HEK293 (cell line): Measurements from ENCODE around the gene UFD1.

Experiments used
- HOXA7 ChIP-seq: sonication (generic); formaldehyde crosslinking; IDR thresholded peaks from 2 replicates; pipeline ENCODE4 v1.8.1; 2022; ENCODE audit warnings: missing genetic modification reagents, borderline replicate concordance
- MEIS1 ChIP-seq: sonication (generic); formaldehyde crosslinking; IDR thresholded peaks from 2 replicates; pipeline ENCODE4 v1.8.1; 2022; ENCODE audit warnings: missing genetic modification reagents, mild to moderate bottlenecking, borderline replicate concordance
- ZBTB20 ChIP-seq: fragments of 450-650 bp; formaldehyde crosslinking; IDR thresholded peaks from 2 replicates; pipeline ENCODE4 v1.5.1; 2016; ENCODE audit warnings: missing biosample characterization, missing genetic modification characterization
- ZNF174 ChIP-seq: fragments of 450-650 bp; formaldehyde crosslinking; IDR thresholded peaks from 2 replicates; pipeline ENCODE4 v1.5.0; 2017; ENCODE audit warnings: missing biosample characterization, mild to moderate bottlenecking, missing genetic modification characterization
- ZNF184 ChIP-seq: fragments of 450-650 bp; IDR thresholded peaks from 2 replicates; pipeline ENCODE4 v1.5.1; 2018; ENCODE audit warnings: missing biosample characterization, mild to moderate bottlenecking, missing genetic modification characterization
- ZNF214 ChIP-seq: fragments of 450-650 bp; formaldehyde crosslinking; IDR thresholded peaks from 2 replicates; pipeline ENCODE4 v1.5.1; 2017; ENCODE audit warnings: missing biosample characterization, mild to moderate bottlenecking, missing genetic modification characterization, borderline replicate concordance
- ZNF221 ChIP-seq: fragments of 450-650 bp; formaldehyde crosslinking; IDR thresholded peaks from 2 replicates; pipeline ENCODE4 v1.5.1; 2017; ENCODE audit warnings: missing biosample characterization, missing genetic modification characterization, borderline replicate concordance
- ZNF558 ChIP-seq: fragments of 450-650 bp; formaldehyde crosslinking; IDR thresholded peaks from 2 replicates; pipeline ENCODE4 v1.5.1; 2016; ENCODE audit warnings: missing biosample characterization, missing genetic modification characterization
- TF ChIP-seq, protein P1 (sequence below): fragments of 450-650 bp; formaldehyde crosslinking; IDR thresholded peaks from 2 replicates; pipeline ENCODE4 v1.5.1; 2016; ENCODE audit warnings: missing biosample characterization, missing genetic modification characterization
- TF ChIP-seq, protein P2 (sequence below): fragments of 450-650 bp; formaldehyde crosslinking; IDR thresholded peaks from 2 replicates; pipeline ENCODE4 v1.5.1; 2017; ENCODE audit warnings: missing biosample characterization, missing genetic modification characterization
- TF ChIP-seq, protein P3 (sequence below): fragments of 450-650 bp; formaldehyde crosslinking; IDR thresholded peaks from 2 replicates; pipeline ENCODE4 v1.5.1; 2016; ENCODE audit warnings: missing biosample characterization, missing genetic modification characterization
- TF ChIP-seq, protein P4 (sequence below): fragments of 450-650 bp; formaldehyde crosslinking; IDR thresholded peaks from 2 replicates; pipeline ENCODE4 v1.5.1; 2016; ENCODE audit warnings: missing biosample characterization, missing genetic modification characterization, low read depth

DNA sequence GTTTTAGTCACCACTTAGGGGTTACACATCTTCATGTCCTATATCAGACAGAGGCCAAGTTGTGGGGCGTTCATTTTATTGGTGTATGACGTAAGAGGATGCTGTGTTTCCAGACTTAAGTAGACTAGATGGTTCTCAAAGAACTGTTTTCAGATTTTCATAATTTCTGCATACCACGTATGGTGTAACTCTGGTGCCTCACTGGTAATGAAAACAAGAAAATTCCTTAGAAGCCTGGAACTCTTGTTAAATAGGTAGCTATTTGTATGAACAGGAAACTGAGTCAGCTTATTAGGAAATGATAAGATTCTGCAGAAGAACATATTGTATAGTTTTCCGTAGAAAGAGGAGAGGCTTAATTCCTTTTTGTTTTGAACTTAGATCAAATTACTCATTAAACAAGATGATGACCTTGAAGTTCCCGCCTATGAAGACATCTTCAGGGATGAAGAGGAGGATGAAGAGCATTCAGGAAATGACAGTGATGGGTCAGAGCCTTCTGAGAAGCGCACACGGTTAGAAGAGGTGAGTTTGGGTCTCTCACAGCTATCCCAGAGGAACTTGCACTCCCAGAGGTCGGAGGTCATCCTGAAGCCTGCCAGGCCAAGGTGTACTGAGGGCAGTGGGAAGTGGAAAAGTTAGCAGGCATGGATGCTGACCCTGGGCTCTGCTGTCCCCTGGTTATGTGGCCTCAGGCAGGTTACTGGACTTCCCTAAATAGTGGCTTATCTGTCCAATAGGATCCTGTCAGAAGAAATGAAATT lies 4.7 kb upstream of the UFD1 start:
- TF ChIP-seq ZNF184 (tag by site-specific recombination) (no peak), ZNF214 (tag by site-specific recombination) (no peak), ZNF174 (tag by site-specific recombination) (no peak), MEIS1 (no peak), HOXA7 (no peak), ZNF221 (tag by site-specific recombination) (no peak), ZNF558 (tag by site-specific recombination) (no peak), ZBTB20 (tag by site-specific recombination) (no peak)
- TF ChIP-seq, protein P1, sequence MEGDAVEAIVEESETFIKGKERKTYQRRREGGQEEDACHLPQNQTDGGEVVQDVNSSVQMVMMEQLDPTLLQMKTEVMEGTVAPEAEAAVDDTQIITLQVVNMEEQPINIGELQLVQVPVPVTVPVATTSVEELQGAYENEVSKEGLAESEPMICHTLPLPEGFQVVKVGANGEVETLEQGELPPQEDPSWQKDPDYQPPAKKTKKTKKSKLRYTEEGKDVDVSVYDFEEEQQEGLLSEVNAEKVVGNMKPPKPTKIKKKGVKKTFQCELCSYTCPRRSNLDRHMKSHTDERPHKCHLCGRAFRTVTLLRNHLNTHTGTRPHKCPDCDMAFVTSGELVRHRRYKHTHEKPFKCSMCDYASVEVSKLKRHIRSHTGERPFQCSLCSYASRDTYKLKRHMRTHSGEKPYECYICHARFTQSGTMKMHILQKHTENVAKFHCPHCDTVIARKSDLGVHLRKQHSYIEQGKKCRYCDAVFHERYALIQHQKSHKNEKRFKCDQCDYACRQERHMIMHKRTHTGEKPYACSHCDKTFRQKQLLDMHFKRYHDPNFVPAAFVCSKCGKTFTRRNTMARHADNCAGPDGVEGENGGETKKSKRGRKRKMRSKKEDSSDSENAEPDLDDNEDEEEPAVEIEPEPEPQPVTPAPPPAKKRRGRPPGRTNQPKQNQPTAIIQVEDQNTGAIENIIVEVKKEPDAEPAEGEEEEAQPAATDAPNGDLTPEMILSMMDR (tag by site-specific recombination) = no peak
- TF ChIP-seq, protein P2, sequence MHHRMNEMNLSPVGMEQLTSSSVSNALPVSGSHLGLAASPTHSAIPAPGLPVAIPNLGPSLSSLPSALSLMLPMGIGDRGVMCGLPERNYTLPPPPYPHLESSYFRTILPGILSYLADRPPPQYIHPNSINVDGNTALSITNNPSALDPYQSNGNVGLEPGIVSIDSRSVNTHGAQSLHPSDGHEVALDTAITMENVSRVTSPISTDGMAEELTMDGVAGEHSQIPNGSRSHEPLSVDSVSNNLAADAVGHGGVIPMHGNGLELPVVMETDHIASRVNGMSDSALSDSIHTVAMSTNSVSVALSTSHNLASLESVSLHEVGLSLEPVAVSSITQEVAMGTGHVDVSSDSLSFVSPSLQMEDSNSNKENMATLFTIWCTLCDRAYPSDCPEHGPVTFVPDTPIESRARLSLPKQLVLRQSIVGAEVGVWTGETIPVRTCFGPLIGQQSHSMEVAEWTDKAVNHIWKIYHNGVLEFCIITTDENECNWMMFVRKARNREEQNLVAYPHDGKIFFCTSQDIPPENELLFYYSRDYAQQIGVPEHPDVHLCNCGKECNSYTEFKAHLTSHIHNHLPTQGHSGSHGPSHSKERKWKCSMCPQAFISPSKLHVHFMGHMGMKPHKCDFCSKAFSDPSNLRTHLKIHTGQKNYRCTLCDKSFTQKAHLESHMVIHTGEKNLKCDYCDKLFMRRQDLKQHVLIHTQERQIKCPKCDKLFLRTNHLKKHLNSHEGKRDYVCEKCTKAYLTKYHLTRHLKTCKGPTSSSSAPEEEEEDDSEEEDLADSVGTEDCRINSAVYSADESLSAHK (tag by site-specific recombination) = no peak
- TF ChIP-seq, protein P3, sequence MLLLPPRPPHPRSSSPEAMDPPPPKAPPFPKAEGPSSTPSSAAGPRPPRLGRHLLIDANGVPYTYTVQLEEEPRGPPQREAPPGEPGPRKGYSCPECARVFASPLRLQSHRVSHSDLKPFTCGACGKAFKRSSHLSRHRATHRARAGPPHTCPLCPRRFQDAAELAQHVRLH = no peak
- TF ChIP-seq, protein P4, sequence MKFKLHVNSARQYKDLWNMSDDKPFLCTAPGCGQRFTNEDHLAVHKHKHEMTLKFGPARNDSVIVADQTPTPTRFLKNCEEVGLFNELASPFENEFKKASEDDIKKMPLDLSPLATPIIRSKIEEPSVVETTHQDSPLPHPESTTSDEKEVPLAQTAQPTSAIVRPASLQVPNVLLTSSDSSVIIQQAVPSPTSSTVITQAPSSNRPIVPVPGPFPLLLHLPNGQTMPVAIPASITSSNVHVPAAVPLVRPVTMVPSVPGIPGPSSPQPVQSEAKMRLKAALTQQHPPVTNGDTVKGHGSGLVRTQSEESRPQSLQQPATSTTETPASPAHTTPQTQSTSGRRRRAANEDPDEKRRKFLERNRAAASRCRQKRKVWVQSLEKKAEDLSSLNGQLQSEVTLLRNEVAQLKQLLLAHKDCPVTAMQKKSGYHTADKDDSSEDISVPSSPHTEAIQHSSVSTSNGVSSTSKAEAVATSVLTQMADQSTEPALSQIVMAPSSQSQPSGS (tag by site-specific recombination) = no peak
